ENCODE data around the gene LATS1.
A peak's percentile ranks its signal among the peaks of the same experiment; 100 is the strongest.
"Not testable (repeated sequence)": the region's sequence is repeated elsewhere in the genome, so short reads cannot be mapped to it uniquely, and the experiment has no call there.

LATS1 gene

GRCh38 chr6:149749594-149750135, 31.8 kb upstream of the LATS1 start, which contains the start of gene PCMT1:
Gene PCMT1, plus strand, starts transcription at chr6:149749741. Its CDS starts 161 bp downstream, at chr6:149749902.
- intact Hi-C loops (cut with micrococcal nuclease), result loop anchor here (5.0 kb wide), 2 partner anchors 32 to 1643 kb away; partner anchors contain the start of genes LATS1 and ZBTB2
- Mint-ChIP-seq H3K27me3 (no peaks in the 10 kb centered on the region), H3K9me3 (no peaks in the 10 kb centered on the region), H3K27ac (peak within 1 kb of the TSS; percentile 94), H3K4me1 (ENCODE audit: low read depth) (peaks cover 34% of the 10 kb centered on the region), H3K36me3 (ENCODE audit: low read depth) (peaks cover 16% of the 10 kb centered on the region), H3K4me3 (peak within 1 kb of the TSS; percentile 90)

DNA sequence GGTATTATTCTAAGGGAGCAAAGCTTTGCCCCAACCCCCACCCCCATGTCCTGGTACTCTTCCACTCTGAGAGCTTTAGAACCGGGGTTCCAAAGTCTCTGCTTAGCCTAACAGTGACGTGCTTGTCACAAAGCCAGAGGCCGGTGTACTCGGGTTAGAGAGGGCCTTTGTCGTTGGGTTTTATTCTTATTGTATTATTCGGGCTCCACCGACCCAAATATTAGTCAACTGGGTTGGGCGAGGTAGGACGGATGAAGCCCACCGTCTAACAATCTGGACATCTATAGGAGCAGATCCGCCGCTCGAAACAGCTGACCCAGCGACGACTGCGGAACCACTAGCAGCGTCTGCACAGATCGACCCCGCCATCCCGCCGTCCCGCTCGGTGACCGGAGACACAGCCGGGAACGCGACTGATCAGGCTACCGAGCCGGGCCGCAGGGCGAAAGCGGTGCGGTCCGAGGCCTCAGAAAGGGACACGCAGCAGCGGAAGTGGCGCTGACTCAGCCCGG, 31.2 kb upstream of the LATS1 start:
- Mint-ChIP-seq H3K27ac (peak overlapping the region; percentile 94), H3K4me1 (ENCODE audit: low read depth) (peaks cover 34% of the 10 kb centered on the region), H3K36me3 (ENCODE audit: low read depth) (peaks cover 20% of the 10 kb centered on the region), H3K4me3 (peak overlapping the region; percentile 90)
- H3K9me3 Mint-ChIP-seq, H3K27me3 Mint-ChIP-seq: not testable (repeated sequence)
- intact Hi-C loops (cut with micrococcal nuclease), result loop anchor here (5.0 kb wide), 1 partner anchor 1643 kb away; the partner anchor contains the start of gene ZBTB2

- Mint-ChIP-seq H3K4me1 (ENCODE audit: low read depth) (peaks cover 28% of the 10 kb centered on the region), H3K27me3 (no peaks in the 10 kb centered on the region), H3K27ac (peak within 1 kb of the TSS; percentile 95), H3K36me3 (ENCODE audit: low read depth) (peaks cover 48% of the 10 kb centered on the region), H3K4me3 (peak within 1 kb of the TSS; percentile 99), H3K9me3 (no peaks in the 10 kb centered on the region)
- intact Hi-C loops (cut with micrococcal nuclease), result loop anchor here (2.0 to 5.0 kb wide), 2 partner anchors 18 to 1646 kb away; partner anchors contain the start of gene ZBTB2
Observed at GRCh38 chr6:149746147-149746946, 28.4 kb upstream of the LATS1 start, which contains the start of gene NUP43. Gene NUP43, minus strand, starts transcription at chr6:149746529. Its CDS starts 34 bp downstream, at chr6:149746495.

DNA sequence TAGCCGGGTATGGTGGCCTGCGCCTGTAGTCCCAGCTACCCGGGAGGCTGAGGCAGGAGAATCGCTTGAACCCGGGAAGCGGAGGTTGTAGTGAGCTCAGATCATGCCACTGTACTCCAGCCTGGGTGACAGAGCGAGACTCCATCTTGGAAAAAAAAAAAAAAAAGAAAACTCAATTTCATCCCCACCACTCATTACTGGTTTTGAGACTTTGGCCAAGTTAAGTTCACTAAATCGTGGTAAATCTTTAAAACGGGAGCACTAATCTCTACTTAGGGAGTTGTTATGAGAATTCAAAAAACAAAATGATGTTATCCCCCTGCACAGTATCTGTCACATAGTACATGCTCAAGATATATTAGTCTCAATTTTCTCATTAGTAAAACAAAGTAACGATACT, 27.4 kb upstream of the LATS1 start:
- not testable (repeated sequence) for H3K27ac Mint-ChIP-seq

DNA sequence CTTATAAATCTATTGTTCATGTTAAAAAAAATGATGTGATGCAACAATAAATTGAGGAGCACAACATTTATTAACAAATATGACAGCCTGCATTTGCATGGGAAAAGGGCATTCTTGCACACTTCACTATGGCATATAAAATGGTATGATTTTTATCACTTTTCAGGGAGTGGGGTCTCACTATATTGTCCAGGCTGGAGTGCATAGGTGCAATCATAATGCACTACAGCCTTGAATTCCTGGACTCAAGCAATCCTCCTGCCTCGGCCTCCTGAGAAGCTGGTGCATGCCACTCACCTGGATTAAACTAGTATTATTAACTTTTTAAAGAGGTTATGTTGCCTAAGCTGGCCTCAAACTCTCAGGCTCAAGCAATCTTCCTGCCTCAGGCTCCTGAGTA, 17.0 kb upstream of the LATS1 start:
- no peak overlapping the region for H3K4me3 Mint-ChIP-seq
- H3K27ac Mint-ChIP-seq, result no peak overlapping the region
- no peaks in the 10 kb centered on the region for H3K27me3 Mint-ChIP-seq

More for the DNA sequence above, 27.4 kb upstream of the LATS1 start:
- H3K9me3 Mint-ChIP-seq, H3K27me3 Mint-ChIP-seq: not testable (repeated sequence)
- intact Hi-C loops (cut with micrococcal nuclease), result loop anchor here (5.0 kb wide), 1 partner anchor 1647 kb away; the partner anchor contains the start of gene ZBTB2
- Mint-ChIP-seq H3K4me3 (peak overlapping the region; percentile 99), H3K36me3 (ENCODE audit: low read depth) (peaks cover 56% of the 10 kb centered on the region), H3K4me1 (ENCODE audit: low read depth) (peaks cover 18% of the 10 kb centered on the region)

DNA sequence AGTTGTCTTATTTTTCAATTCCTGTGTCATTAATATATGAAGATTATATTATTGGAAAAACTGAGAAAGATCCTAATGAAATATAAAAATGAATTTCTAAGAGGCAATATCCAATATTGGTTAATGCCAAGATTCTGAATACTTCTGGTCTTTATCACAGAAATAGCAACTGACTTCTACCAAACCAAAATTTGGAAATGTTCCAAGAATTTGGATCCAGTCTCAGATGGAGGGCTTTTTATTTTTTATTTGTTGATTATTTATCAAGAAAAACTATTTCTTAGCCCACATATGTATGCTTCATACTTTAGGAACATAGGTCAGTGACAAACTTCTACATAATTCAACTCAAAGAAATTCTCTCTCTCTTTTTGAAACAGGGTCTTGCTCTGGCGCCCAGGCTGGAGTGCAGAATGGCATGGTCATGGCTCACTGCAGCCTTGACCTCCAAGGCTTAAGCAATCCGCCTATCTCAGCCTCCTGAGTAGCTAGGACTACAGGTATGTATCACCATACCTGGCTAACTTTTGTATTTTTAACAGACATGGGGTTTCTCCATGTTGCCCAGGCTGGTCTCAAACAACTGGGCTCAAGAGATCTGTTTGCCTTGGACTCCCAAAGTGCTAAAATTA, 15.3 kb upstream of the LATS1 start:
- Mint-ChIP-seq H3K27ac (no peak overlapping the region), H3K9me3 (no peaks in the 10 kb centered on the region), H3K4me3 (no peak overlapping the region), H3K27me3 (no peaks in the 10 kb centered on the region), H3K36me3 (ENCODE audit: low read depth) (peaks cover 81% of the 10 kb centered on the region), H3K4me1 (ENCODE audit: low read depth) (peaks cover 17% of the 10 kb centered on the region)
- intact Hi-C loops (cut with micrococcal nuclease), result no loop called here

More for the DNA sequence above, 17.0 kb upstream of the LATS1 start:
- peaks cover 83% of the 10 kb centered on the region for H3K36me3 Mint-ChIP-seq (ENCODE audit: low read depth)
- H3K4me1 Mint-ChIP-seq (ENCODE audit: low read depth), result no peaks in the 10 kb centered on the region
- intact Hi-C loops (cut with micrococcal nuclease), result no loop called here
- H3K9me3 Mint-ChIP-seq, result no peaks in the 10 kb centered on the region

- peak overlapping the region; percentile 95 for H3K27ac Mint-ChIP-seq
- intact Hi-C loops (cut with micrococcal nuclease), result loop anchor here (2.0 kb wide), 1 partner anchor 17 kb away; the partner anchor contains the start of gene NUP43
Observed at GRCh38 chr6:149729824-149730223, 11.9 kb upstream of the LATS1 start.

GRCh38 chr6:149728499-149729234, 10.8 kb upstream of the LATS1 start:
- Mint-ChIP-seq H3K4me1 (ENCODE audit: low read depth) (peaks cover 31% of the 10 kb centered on the region), H3K36me3 (ENCODE audit: low read depth) (peaks cover 74% of the 10 kb centered on the region), H3K27ac (peak overlapping the region; percentile 95), H3K27me3 (no peaks in the 10 kb centered on the region), H3K4me3 (peak overlapping the region; percentile 71), H3K9me3 (no peaks in the 10 kb centered on the region)
- intact Hi-C loops (cut with micrococcal nuclease), result loop anchor here (1.0 to 2.0 kb wide), 2 partner anchors 10 to 18 kb away; partner anchors contain the start of genes LATS1 and NUP43

More at GRCh38 chr6:149729824-149730223, 11.9 kb upstream of the LATS1 start:
- Mint-ChIP-seq H3K36me3 (ENCODE audit: low read depth) (peaks cover 74% of the 10 kb centered on the region), H3K4me1 (ENCODE audit: low read depth) (peaks cover 26% of the 10 kb centered on the region), H3K27me3 (no peaks in the 10 kb centered on the region), H3K9me3 (no peaks in the 10 kb centered on the region), H3K4me3 (peak overlapping the region; percentile 46)

DNA sequence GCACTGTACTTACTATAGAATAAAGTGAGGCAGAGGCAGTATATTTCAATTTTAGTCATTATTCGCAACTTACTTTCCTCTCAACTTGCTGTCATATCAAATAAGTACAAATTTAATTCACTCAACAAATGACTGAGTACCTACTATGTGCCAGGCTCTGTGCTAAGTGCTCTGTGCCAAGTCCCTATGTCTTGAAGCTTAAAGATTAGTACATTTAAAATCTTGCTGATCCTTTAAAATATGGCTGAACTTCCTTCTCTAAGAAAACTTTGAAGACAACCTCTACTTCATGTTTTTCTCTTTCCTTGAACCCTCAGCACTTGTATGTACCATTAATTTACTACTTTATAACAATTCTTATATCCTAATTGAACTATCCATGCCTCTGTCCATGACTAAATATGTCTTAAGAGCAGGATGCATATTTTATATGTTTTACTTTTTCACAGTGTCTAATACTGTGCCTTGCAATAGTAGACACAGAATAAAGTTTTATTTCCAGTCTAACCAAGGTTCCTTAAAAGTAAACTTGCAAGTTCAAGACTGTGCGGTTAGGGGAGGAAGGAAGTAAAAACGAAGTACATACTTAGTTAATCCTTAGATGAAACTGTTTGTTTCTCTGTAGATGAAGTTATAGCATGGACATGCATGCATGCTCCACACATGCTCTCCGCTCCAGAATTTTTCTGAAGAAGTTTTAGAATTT, 10.0 kb upstream of the LATS1 start:
- Mint-ChIP-seq H3K27me3 (no peaks in the 10 kb centered on the region), H3K27ac (peak overlapping the region; percentile 95), H3K4me1 (ENCODE audit: low read depth) (peaks cover 34% of the 10 kb centered on the region), H3K9me3 (no peaks in the 10 kb centered on the region), H3K36me3 (ENCODE audit: low read depth) (peaks cover 69% of the 10 kb centered on the region), H3K4me3 (peak overlapping the region; percentile 71)
- intact Hi-C loops (cut with micrococcal nuclease), result loop anchor here (1.0 to 2.0 kb wide), 2 partner anchors 10 to 19 kb away; partner anchors contain the start of genes LATS1 and NUP43

DNA sequence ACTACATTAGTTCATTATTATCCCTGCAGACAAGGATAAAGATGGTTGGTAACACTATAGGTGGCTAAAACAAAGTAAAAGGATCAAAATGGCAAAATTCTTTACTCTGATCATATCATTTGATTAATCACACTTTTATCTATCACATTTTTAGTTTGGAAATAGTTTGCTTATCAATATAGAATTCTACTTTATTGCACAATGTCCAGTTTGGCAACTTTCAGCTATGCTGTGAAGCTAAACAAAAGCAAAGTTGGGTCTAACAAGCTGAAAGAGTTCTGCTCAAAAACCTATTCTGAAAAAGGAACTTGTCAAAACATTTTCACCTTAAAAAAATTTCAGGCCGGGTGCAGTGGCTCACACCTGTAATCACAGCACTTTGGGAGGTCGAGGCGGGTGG, 7.9 kb upstream of the LATS1 start:
- peaks cover 47% of the 10 kb centered on the region for H3K36me3 Mint-ChIP-seq (ENCODE audit: low read depth)
- H3K4me1 Mint-ChIP-seq (ENCODE audit: low read depth), result peaks cover 34% of the 10 kb centered on the region
- H3K4me3 Mint-ChIP-seq, result no peak overlapping the region
- H3K9me3 Mint-ChIP-seq, result no peaks in the 10 kb centered on the region
- H3K27ac Mint-ChIP-seq, result no peak overlapping the region
- H3K27me3 Mint-ChIP-seq, result no peaks in the 10 kb centered on the region
- intact Hi-C loops (cut with micrococcal nuclease), result no loop called here

DNA sequence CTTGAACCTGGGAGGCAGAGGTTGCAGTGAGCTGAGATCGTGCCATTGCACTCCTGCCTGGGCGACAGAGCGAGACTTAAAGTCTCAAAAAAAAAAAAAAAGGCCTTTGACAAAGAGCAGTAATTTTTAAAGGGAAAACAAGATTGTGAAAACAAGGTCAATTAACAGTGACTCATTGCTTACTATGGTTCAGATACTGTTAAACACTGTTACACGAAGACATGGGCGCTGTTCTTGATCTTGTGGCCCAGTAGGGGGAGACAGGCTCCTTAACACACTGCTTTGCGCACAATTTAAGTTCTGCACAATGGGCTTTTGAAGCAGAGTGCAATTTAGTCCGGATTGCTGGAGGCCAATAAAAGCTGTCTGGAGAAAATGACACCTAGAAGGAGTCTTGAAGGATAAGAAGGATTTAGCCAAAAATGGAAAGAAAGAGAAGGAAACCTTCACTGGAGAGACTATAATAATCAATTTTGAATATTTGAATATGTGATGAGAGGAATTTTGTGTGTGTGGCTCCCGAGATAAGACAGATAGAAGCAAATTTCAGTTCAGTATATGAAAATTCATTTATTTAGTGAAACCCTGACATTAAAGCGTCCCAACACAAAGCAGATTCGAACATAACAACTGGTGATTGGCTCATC, 6.0 kb upstream of the LATS1 start:
- Mint-ChIP-seq H3K27ac (peak overlapping the region; percentile 38), H3K9me3 (no peaks in the 10 kb centered on the region), H3K4me1 (ENCODE audit: low read depth) (peaks cover 23% of the 10 kb centered on the region), H3K4me3 (no peak overlapping the region), H3K36me3 (ENCODE audit: low read depth) (peaks cover 32% of the 10 kb centered on the region), H3K27me3 (no peaks in the 10 kb centered on the region)
- intact Hi-C loops (cut with micrococcal nuclease), result loop anchor here (5.0 kb wide), 2 partner anchors 38 to 203 kb away; no protein-coding TSS in a partner anchor

GRCh38 chr6:149723262-149723661, 5.4 kb upstream of the LATS1 start:
- H3K36me3 Mint-ChIP-seq (ENCODE audit: low read depth), result peaks cover 29% of the 10 kb centered on the region
- H3K4me3 Mint-ChIP-seq, result no peak overlapping the region
- H3K4me1 Mint-ChIP-seq (ENCODE audit: low read depth), result peaks cover 17% of the 10 kb centered on the region
- intact Hi-C loops (cut with micrococcal nuclease), result loop anchor here (5.0 kb wide), 2 partner anchors 39 to 204 kb away; no protein-coding TSS in a partner anchor
- no peaks in the 10 kb centered on the region for H3K27me3 Mint-ChIP-seq
- H3K9me3 Mint-ChIP-seq, result no peaks in the 10 kb centered on the region
- peak overlapping the region; percentile 38 for H3K27ac Mint-ChIP-seq

Measured in dendritic cell treated with granulocyte-macrophage colony-stimulating factor and Interleukin-4, amounts not matched to agents 40 ng/mL and 50 ng/mL, for 4 days (primary cell).